ENCODE data around the gene BEND3. TPM values are rescaled to one million over a fixed set of nuclear protein-coding genes. Genes with fewer than 3 reads are reported as not detected.
"Not testable (repeated sequence)": the region's sequence is repeated elsewhere in the genome, so short reads cannot be mapped to it uniquely, and the experiment has no call there.

The BEND3 gene
- 0.48 TPM for total RNA-seq (2013)
- polyA plus RNA-seq (under 1 TPM; 0.17 to 0.52 (median 0.24) TPM), polyA minus RNA-seq (0.83 and 1.2 TPM in 2 replicates), total RNA-seq (4.7 to 19.5 (median 8.4) reads per million in 11 experiments)

DNA sequence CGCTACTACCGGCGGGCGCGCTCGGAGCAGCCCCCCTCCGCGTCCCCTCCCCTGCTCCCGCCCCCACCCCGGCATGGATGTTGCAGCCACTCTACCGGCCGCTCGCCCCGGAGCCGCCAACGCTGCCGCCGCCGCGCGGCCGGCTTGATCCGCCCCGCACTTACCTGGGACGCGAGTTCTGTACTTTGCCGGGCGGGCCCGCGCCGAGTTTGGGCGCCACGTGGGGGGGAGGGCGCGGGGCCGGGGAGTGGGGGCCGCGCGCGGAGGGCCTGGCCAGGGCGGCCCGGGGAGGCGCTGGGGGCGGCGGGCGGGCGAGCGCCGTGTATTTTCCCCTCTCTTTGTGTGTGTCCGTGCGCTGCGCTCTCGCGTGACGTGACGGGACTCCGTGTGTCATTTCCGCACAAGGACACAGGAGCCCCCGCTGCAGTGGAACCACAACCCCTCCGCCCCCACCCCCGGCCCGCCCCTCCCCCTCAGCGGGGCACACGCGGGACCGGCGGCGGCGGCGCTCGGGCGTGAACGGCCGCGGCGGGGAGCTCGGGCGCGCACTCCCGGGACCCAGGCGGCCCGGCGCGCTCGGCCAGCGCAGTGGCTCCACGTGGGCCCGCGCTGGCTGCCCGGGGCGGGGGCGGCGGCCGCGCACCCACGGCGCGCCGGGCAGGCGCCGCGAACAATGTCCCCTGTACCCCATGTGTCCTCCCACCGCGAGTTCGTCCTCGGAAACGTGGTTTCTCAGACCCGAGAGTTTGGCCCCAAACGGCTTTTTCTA lies at the start of gene BEND3:
BEND3 (minus strand) TSS at position 590 of the 769 bp plus-strand sequence. CDS start 16,230 bp downstream, outside the sequence.
- H3K4me1 ChIP-seq (ENCODE audit: control insufficient read depth in 1 of 2, insufficient read depth in 2 of 2, low read length in 2 of 2): peaks cover 31 to 32% of the 10 kb centered on the region in 2 donors
- Mint-ChIP-seq H3K27ac (peak within 1 kb of the TSS in 2 of 7 donors; percentile 40 to 50), H3K4me1 (peaks cover 30% of the 10 kb centered on the region), H3K9me3 (peaks cover 0 to 7% (median 2%) of the 10 kb centered on the region in 7 donors), H3K4me3 (peak within 1 kb of the TSS; percentile 82 to 90), H3K27me3 (ENCODE audit: low read depth in 3 of 3) (peaks cover 17 to 26% (median 21%) of the 10 kb centered on the region in 3 donors), H3K36me3 (peaks cover 0 to 4% of the 10 kb centered on the region in 2 donors)
- peak in 2 of 3 donors; percentile 16 to 59 for DNase-seq
- intact Hi-C loops (cut with micrococcal nuclease): loop anchor here (5.0 to 10.0 kb wide), 2 partner anchors 88 to 670 kb away; partner anchors contain the start of gene MTRES1 (in 2 of the 2)
- no peaks in the 10 kb centered on the region for H3K79me2 ChIP-seq (ENCODE audit: insufficient read depth, low read length)
- H3K27ac ChIP-seq (ENCODE audit: low read depth in 1 of 2, low read length in 2 of 2): no peak within 1 kb of the TSS
- peak within 1 kb of the TSS; percentile 46 for H3K9ac ChIP-seq (ENCODE audit: insufficient read depth, low read length, poor library complexity, severe bottlenecking)
- peak within 1 kb of the TSS; percentile 85 for H2AFZ ChIP-seq (ENCODE audit: insufficient read depth, low read depth, low read length, poor library complexity, severe bottlenecking)
- no peaks in the 10 kb centered on the region for H3K36me3 ChIP-seq (replicated peaks in 1 of 2; ENCODE audit: control insufficient read depth in 1 of 2, insufficient read depth in 2 of 2, low read length in 2 of 2)
- TF ChIP-seq, protein P1, sequence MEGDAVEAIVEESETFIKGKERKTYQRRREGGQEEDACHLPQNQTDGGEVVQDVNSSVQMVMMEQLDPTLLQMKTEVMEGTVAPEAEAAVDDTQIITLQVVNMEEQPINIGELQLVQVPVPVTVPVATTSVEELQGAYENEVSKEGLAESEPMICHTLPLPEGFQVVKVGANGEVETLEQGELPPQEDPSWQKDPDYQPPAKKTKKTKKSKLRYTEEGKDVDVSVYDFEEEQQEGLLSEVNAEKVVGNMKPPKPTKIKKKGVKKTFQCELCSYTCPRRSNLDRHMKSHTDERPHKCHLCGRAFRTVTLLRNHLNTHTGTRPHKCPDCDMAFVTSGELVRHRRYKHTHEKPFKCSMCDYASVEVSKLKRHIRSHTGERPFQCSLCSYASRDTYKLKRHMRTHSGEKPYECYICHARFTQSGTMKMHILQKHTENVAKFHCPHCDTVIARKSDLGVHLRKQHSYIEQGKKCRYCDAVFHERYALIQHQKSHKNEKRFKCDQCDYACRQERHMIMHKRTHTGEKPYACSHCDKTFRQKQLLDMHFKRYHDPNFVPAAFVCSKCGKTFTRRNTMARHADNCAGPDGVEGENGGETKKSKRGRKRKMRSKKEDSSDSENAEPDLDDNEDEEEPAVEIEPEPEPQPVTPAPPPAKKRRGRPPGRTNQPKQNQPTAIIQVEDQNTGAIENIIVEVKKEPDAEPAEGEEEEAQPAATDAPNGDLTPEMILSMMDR (IDR thresholded peaks at IDR 0.05): no peak
- H3K4me2 ChIP-seq (replicated peaks; ENCODE audit: extremely low read depth, low read length, poor library complexity, severe bottlenecking): peak within 1 kb of the TSS; percentile 91
- no peaks in the 10 kb centered on the region for H4K20me1 ChIP-seq (ENCODE audit: insufficient read depth, low read length)
- H3K9me3 ChIP-seq (replicated peaks in 1 of 2; ENCODE audit: control insufficient read depth in 1 of 2, insufficient read depth in 1 of 2, low read length in 2 of 2): no peaks in the 10 kb centered on the region
- H3K4me3 ChIP-seq (replicated peaks in 1 of 3; ENCODE audit: low read depth in 2 of 3, low read length in 3 of 3): peak within 1 kb of the TSS; percentile 24 to 81 (median 65)
- H3K27me3 ChIP-seq (ENCODE audit: control insufficient read depth in 2 of 2, insufficient read depth in 2 of 2, low read length in 2 of 2): peaks cover 9 to 23% of the 10 kb centered on the region in 2 donors
- under 1% methylated on average over 97 of the region's 109 CpGs for WGBS (ENCODE audit: insufficient coverage)

DNA sequence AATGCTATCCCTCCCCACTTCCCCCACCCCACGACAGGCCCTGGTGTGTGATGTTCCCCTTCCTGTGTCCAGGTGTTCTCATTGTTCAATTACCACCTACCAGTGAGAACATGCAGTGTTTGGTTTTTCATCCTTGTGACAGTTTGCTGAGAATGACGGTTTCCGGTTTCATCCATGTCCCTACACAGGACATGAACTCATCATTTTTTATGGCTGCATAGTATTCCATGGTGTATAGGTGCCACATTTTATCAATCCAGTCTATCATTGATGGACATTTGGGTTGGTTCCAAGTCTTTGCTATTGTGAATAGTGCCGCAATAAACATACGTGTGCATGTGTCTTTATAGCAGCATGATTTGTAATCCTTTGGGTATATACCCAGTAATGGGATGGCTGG lies 49.0 kb upstream of the BEND3 start:
- DNase-seq; H2AFZ ChIP-seq (ENCODE audit: insufficient read depth, low read depth, low read length, poor library complexity, severe bottlenecking); H3K27me3 Mint-ChIP-seq (ENCODE audit: low read depth in 3 of 3); H3K27me3 ChIP-seq (ENCODE audit: control insufficient read depth in 2 of 2, insufficient read depth in 2 of 2, low read length in 2 of 2); H3K4me1 ChIP-seq (ENCODE audit: control insufficient read depth in 1 of 2, insufficient read depth in 2 of 2, low read length in 2 of 2); H3K36me3 Mint-ChIP-seq; H3K27ac ChIP-seq (ENCODE audit: low read depth in 1 of 2, low read length in 2 of 2); H3K9ac ChIP-seq (ENCODE audit: insufficient read depth, low read length, poor library complexity, severe bottlenecking); H3K79me2 ChIP-seq (ENCODE audit: insufficient read depth, low read length); H3K4me1 Mint-ChIP-seq; H3K4me3 Mint-ChIP-seq; H4K20me1 ChIP-seq (ENCODE audit: insufficient read depth, low read length); intact Hi-C loops (cut with micrococcal nuclease); H3K36me3 ChIP-seq (replicated peaks in 1 of 2; ENCODE audit: control insufficient read depth in 1 of 2, insufficient read depth in 2 of 2, low read length in 2 of 2); H3K4me3 ChIP-seq (replicated peaks in 1 of 3; ENCODE audit: low read depth in 2 of 3, low read length in 3 of 3); H3K27ac Mint-ChIP-seq; H3K9me3 ChIP-seq (replicated peaks in 1 of 2; ENCODE audit: control insufficient read depth in 1 of 2, insufficient read depth in 1 of 2, low read length in 2 of 2); H3K4me2 ChIP-seq (replicated peaks; ENCODE audit: extremely low read depth, low read length, poor library complexity, severe bottlenecking): not testable (repeated sequence)
- no CpG with 5 or more reads among the region's 5 CpGs for WGBS (ENCODE audit: insufficient coverage)
- peaks cover 5 to 12% (median 9%) of the 10 kb centered on the region in 7 donors for H3K9me3 Mint-ChIP-seq
